NCI-H1105 (cell line): ENCODE measurements around the gene ZNF573.
"Not testable (repeated sequence)": the region's sequence is repeated elsewhere in the genome, so short reads cannot be mapped to it uniquely, and the experiment has no call there.

Source experiments
- DNase-seq: peaks from one replicate; lab custom pipeline; 2025; lab: John Stamatoyannopoulos, UW

Gene ZNF573

GRCh38 chr19:37779127-37780005 is at the start of gene ZNF573:
Gene ZNF573, minus strand, starts transcription at chr19:37779586. Its CDS starts 5,857 bp downstream, at chr19:37773729.
- peak; percentile 61 for DNase-seq

- DNase-seq = peak; percentile 57
These were observed 38.0 kb upstream of the ZNF573 start for GRCh38 chr19:37817180-37817981.

- DNase-seq = not testable (repeated sequence)
These were observed 36.2 kb upstream of the ZNF573 start for GRCh38 chr19:37815611-37816010.

GRCh38 chr19:37813340-37813739 is 34.0 kb upstream of the ZNF573 start:
- no peak for DNase-seq

GRCh38 chr19:37809366-37809765 is 30.0 kb upstream of the ZNF573 start:
- no peak for DNase-seq

GRCh38 chr19:37803249-37803840 is 24.0 kb upstream of the ZNF573 start:
- DNase-seq = no peak

- DNase-seq = no peak
These were observed 11.0 kb upstream of the ZNF573 start for GRCh38 chr19:37790244-37790925.

- DNase-seq = no peak
These were observed 716 bp downstream of the ZNF573 start for GRCh38 chr19:37778613-37779126.

- DNase-seq = no peak
These were observed 8.4 kb downstream of the ZNF573 start for GRCh38 chr19:37770985-37771384.

- DNase-seq = no peak
These were observed 15.9 kb downstream of the ZNF573 start for GRCh38 chr19:37763488-37763887.

GRCh38 chr19:37757683-37758082 is 21.7 kb downstream of the ZNF573 start:
- not testable (repeated sequence) for DNase-seq

GRCh38 chr19:37738371-37738770 is 41.0 kb downstream of the ZNF573 start:
- DNase-seq = no peak

- no peak for DNase-seq
These were observed 54.2 kb downstream of the ZNF573 start for GRCh38 chr19:37725181-37725580.

- no peak for DNase-seq
These were observed 59.5 kb downstream of the ZNF573 start for GRCh38 chr19:37719927-37720265.

GRCh38 chr19:37719111-37719926 is 60.1 kb downstream of the ZNF573 start, which contains the start of gene ZNF607:
Gene ZNF607, minus strand, starts transcription at chr19:37719761. Its CDS starts 8,143 bp downstream, at chr19:37711618.
- DNase-seq = peak; percentile 94

- no peak for DNase-seq
These were observed 61.1 kb downstream of the ZNF573 start for GRCh38 chr19:37718304-37718703.

- DNase-seq = no peak
These were observed 63.2 kb downstream of the ZNF573 start for GRCh38 chr19:37716140-37716539.

- DNase-seq = no peak
These were observed 73.3 kb downstream of the ZNF573 start for GRCh38 chr19:37706052-37706605.

GRCh38 chr19:37699057-37699456 is 80.3 kb downstream of the ZNF573 start:
- DNase-seq = no peak

GRCh38 chr19:37698216-37698615 is 81.2 kb downstream of the ZNF573 start:
- no peak for DNase-seq
